ENCODE data around the gene LSM14A.

The LSM14A gene

DNA sequence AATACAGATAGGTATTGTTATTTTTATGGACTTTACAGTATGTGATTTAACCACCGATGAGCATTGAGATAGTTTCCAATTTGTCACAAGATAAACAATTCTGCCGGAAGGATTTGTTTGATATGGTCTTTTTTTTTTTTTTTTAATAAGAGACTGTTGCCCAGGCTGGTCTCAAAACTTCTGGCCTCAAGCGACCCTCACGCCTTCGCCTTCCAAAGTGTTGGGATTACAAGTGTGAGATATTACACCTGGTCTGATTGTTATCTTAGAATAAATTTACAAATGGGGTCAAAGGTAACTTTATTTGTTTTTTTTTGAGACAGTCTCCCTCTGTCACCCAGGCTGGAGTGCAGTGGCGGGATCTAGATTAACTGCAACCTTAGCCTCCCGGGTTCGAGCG lies 83.2 kb downstream of the LSM14A start:
- DNase-seq (ENCODE audit: low read depth in 2 of 2) = no peak
- TF ChIP-seq, protein P1, sequence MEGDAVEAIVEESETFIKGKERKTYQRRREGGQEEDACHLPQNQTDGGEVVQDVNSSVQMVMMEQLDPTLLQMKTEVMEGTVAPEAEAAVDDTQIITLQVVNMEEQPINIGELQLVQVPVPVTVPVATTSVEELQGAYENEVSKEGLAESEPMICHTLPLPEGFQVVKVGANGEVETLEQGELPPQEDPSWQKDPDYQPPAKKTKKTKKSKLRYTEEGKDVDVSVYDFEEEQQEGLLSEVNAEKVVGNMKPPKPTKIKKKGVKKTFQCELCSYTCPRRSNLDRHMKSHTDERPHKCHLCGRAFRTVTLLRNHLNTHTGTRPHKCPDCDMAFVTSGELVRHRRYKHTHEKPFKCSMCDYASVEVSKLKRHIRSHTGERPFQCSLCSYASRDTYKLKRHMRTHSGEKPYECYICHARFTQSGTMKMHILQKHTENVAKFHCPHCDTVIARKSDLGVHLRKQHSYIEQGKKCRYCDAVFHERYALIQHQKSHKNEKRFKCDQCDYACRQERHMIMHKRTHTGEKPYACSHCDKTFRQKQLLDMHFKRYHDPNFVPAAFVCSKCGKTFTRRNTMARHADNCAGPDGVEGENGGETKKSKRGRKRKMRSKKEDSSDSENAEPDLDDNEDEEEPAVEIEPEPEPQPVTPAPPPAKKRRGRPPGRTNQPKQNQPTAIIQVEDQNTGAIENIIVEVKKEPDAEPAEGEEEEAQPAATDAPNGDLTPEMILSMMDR (IDR thresholded peaks at IDR 0.05; ENCODE audit: low read depth, low read length) = no peak

DNA sequence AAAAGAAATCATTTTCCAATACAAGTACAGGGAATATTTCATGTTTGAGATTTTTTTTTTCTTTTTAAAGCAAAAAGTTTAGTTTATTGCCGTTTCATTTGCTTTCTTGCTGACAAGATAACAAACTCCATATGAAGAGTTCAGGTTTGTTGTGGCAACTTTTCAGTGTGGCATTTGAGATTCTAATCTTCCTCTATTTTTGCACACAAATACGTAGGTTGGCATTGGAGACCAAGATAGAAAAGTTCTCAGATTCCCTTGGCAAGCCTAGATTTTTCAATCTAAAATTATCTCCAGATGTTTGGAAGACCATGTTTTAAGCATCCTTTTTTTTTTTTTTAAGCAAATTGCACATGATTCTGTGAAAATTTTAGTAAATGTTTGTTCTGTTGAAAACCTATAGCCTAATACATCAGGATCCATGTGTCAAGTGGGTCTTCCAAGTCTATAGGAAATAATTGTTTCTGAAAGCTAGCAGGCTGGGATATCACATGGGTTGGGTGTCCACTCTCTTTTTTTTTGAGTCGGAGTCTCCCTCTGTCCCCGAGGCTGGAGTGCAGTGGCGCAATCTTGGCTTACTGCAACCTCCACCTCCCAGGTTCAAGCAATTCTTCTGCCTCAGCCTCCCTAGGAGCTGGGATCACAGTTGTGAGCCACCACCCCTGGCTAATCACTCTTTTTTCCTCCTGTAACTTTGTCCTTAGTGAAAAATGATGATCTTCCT lies 84.7 kb downstream of the LSM14A start:
- TF ChIP-seq, protein P1 (IDR thresholded peaks at IDR 0.05; ENCODE audit: low read depth, low read length) = no peak
- DNase-seq (ENCODE audit: low read depth in 2 of 2) = peak in 1 of 2 donors; percentile 30
- no peak overlapping the region for H3K4me3 ChIP-seq (replicated peaks in 1 of 2; ENCODE audit: low read depth in 2 of 2, low read length in 2 of 2)

More for the DNA sequence above, 83.2 kb downstream of the LSM14A start:
- H3K4me3 ChIP-seq (replicated peaks in 1 of 2; ENCODE audit: low read depth in 2 of 2, low read length in 2 of 2) = peak overlapping the region; percentile 55 to 80

DNA sequence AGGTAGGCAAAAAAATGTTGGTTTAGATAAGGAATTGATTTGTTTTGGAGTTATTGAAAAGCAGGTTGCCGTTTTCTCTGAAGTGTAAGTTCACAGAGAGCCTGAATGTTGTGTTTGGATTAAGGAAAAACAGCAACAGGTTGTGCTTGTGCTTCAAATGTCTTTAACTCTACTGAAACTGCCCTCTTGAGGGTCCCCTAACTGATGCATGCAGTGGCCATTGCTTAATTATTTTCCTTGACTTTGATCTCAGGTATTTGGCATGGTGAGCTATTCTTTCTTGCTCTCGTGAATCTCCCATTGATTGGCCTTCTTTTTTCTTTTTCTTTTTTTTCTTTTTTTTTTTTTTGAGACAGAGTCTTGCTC lies 85.2 kb downstream of the LSM14A start:
- DNase-seq (ENCODE audit: low read depth in 2 of 2) = no peak
- no peak overlapping the region for H3K4me3 ChIP-seq (replicated peaks in 1 of 2; ENCODE audit: low read depth in 2 of 2, low read length in 2 of 2)
- TF ChIP-seq, protein P1 (IDR thresholded peaks at IDR 0.05; ENCODE audit: low read depth, low read length) = no peak

DNA sequence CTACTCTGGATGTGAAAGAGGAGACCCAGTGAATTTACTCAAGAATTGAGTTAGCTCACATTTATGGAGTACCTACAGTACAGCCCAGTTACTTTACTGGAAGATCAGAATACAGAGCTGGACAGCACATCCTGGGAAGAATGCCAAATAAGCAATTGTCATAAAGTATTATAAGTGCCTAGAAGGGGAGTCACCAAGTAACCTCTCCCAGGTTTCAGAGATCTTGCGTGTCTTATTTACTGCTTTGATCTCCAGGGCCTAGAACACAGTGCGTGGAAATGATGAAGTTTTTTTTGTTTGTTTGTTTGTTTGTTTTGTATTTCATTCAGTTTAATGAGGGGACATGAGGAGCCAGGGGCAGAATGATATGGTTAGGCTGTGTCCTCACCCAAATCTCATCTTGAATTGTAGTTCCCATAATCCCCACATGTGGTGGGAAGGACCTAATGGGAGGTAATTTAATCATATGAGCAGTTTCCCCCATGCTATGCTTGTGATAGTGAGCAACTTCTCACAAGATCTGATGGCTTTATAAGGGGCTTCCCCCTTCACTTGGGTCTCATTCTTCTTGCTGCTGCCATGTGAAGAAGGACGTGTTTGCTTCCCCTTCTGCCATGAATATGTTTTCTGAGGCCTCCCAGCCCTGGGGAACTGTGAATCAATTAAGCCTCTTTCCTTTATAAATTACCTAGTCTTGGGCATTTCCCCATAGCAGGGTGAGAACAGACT lies 87.2 kb downstream of the LSM14A start:
- DNase-seq (ENCODE audit: low read depth in 2 of 2) = peak in 1 of 2 donors; percentile 58
- no peak overlapping the region for H3K4me3 ChIP-seq (replicated peaks in 1 of 2; ENCODE audit: low read depth in 2 of 2, low read length in 2 of 2)
- TF ChIP-seq, protein P1 (IDR thresholded peaks at IDR 0.05; ENCODE audit: low read depth, low read length) = no peak

DNA sequence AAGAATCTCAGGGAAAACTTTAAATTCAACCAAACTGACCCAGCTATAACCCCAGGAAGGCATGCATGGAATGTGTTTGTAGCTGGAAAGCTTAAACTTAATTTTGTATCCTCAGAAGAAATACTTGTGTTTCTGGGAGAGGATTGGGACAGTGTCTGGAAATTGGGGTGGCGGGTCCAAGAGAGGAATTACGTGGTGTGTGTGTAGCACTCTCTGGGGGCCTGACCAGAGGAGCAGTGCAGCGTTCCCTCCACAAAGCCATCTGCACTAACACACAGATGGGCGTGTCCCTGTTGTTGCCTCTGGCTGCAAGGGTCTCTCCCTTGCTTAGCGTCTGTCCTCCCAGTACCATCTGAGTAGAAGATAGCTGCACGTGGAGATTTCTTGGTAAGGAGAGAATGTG lies 88.5 kb downstream of the LSM14A start:
- H3K4me3 ChIP-seq (replicated peaks in 1 of 2; ENCODE audit: low read depth in 2 of 2, low read length in 2 of 2) = no peak overlapping the region
- DNase-seq (ENCODE audit: low read depth in 2 of 2) = peak; percentile 28 to 59
- TF ChIP-seq, protein P1 (IDR thresholded peaks at IDR 0.05; ENCODE audit: low read depth, low read length) = no peak

DNA sequence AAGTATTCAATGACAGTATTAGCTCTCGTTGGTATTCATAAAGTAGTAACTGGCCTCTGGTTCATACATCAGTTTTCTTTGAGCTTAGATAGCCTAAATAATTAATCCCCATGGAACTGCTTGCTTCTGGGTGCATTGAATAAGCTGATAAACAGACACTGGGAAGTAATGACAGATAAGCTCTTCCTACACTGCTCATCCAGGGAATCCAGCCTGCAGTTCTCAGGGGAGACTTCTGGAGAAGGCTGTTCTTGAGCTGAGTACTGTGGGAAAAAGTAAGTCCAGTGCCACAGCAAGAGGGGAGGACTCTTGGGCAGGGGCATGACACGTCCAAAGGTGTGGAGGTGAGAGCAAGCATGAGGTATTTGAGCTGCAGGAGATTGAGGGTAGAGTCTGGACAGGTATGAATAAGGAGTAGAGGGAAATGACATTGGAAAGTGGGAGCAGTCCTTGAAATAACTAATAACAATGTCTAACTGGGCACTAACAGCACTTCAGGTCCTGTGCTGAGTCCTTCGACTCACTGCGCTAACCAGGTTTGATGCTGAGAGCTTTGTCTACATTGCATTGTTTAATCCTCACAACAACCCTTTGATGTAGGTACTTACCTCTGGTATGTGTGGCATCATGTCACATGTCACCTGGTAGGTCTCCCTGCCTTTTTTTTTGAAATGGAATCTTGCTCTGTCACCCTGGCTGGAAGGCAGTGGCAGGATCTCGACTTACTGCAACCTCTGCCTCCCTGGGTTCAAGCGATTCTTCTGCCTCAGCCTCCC lies 89.2 kb downstream of the LSM14A start:
- no peak for DNase-seq (ENCODE audit: low read depth in 2 of 2)
- TF ChIP-seq, protein P1 (IDR thresholded peaks at IDR 0.05; ENCODE audit: low read depth, low read length) = no peak
- H3K4me3 ChIP-seq (replicated peaks in 1 of 2; ENCODE audit: low read depth in 2 of 2, low read length in 2 of 2) = no peak overlapping the region
